Activated gamma-delta T cell treated with Interleukin-2 at 50 U/mL for 16 hours (primary cell): ENCODE data around the gene AVL9.
"Not testable (repeated sequence)": the region's sequence is repeated elsewhere in the genome, so short reads cannot be mapped to it uniquely, and the experiment has no call there.

Source experiments
- DNase-seq: peaks from one replicate; pipeline ENCODE4 v3.0.0-alpha.2; 2020

The AVL9 gene

GRCh38 chr7:32592701-32593100 lies 97.4 kb downstream of the AVL9 start:
- no peak for DNase-seq

- DNase-seq = no peak
These were observed 99.7 kb downstream of the AVL9 start for GRCh38 chr7:32594965-32595490.

GRCh38 chr7:32601196-32601595 lies 105.9 kb downstream of the AVL9 start:
- DNase-seq = not testable (repeated sequence)

- no peak for DNase-seq
These were observed 107.2 kb downstream of the AVL9 start for GRCh38 chr7:32602470-32602869.

GRCh38 chr7:32603492-32603891 lies 108.2 kb downstream of the AVL9 start:
- not testable (repeated sequence) for DNase-seq

GRCh38 chr7:32604047-32604446 lies 108.8 kb downstream of the AVL9 start:
- not testable (repeated sequence) for DNase-seq

- no peak for DNase-seq
These were observed 109.7 kb downstream of the AVL9 start for GRCh38 chr7:32605032-32605431.

- DNase-seq = no peak
These were observed 114.2 kb downstream of the AVL9 start for GRCh38 chr7:32609463-32609862.

- DNase-seq = no peak
These were observed 116.2 kb downstream of the AVL9 start for GRCh38 chr7:32611201-32612099.

GRCh38 chr7:32616625-32617024 lies 121.3 kb downstream of the AVL9 start:
- no peak for DNase-seq

- DNase-seq = no peak
These were observed 123.2 kb downstream of the AVL9 start for GRCh38 chr7:32618470-32618869.

- DNase-seq = no peak
These were observed 123.7 kb downstream of the AVL9 start for GRCh38 chr7:32618987-32619386.

- DNase-seq = not testable (repeated sequence)
These were observed 124.1 kb downstream of the AVL9 start for GRCh38 chr7:32619416-32619815.

GRCh38 chr7:32631021-32631420 lies 135.7 kb downstream of the AVL9 start:
- no peak for DNase-seq

- DNase-seq = not testable (repeated sequence)
These were observed 136.6 kb downstream of the AVL9 start for GRCh38 chr7:32631590-32632497.

GRCh38 chr7:32633446-32633845 lies 138.2 kb downstream of the AVL9 start:
- not testable (repeated sequence) for DNase-seq

- not testable (repeated sequence) for DNase-seq
These were observed 139.6 kb downstream of the AVL9 start for GRCh38 chr7:32634798-32635393.

GRCh38 chr7:32636725-32637462 lies 141.6 kb downstream of the AVL9 start:
- DNase-seq = not testable (repeated sequence)

- not testable (repeated sequence) for DNase-seq
These were observed 142.3 kb downstream of the AVL9 start for GRCh38 chr7:32637611-32638010.
